ENCODE measurements around the gene PRKAB1.

- TF ChIP-seq CTCF (IDR thresholded peaks at IDR 0.05) (no peak), EP300 (IDR thresholded peaks at IDR 0.05) (no peak), POLR2AphosphoS5 (IDR thresholded peaks at IDR 0.05) (no peak), POLR2A (IDR thresholded peaks at IDR 0.05) (no peak)
Measured at GRCh38 chr12:119627019-119627643, 40.8 kb upstream of the PRKAB1 start.

Measured in sigmoid colon (tissue), 4 donors.